Measurements from ENCODE around the gene SMIM43. TPM values are rescaled to one million over a fixed set of nuclear protein-coding genes. Genes with fewer than 3 reads are reported as not detected.

The SMIM43 gene
- total and polyA plus RNA-seq, 4 donors, result 0.07 to 18.2 (median 0.16) TPM

DNA sequence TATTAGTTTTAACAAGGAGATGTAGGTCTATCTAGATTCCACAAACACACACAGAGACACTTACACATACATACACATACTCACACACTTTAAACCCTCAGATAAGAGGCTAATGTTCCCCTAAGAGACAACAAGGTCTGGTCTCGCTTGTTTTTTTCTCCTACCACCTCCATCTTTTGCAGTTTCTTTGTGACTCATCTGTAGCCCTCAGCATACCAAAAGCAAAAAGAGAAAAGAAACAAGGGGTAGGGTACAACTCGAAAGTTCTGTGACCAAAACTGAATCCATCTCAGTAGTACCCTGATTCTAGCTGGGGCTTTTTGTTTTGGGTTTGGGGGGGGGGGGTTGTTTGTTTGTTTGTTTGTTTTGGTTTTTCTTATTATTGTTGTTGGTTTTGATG lies 23.9 kb upstream of the SMIM43 start:
- WGBS, 2 donors, result 87 to 96% methylated on average over 2 of the region's 2 CpGs
- H3K9ac ChIP-seq (ENCODE audit: insufficient read depth in 1 of 2, low read length in 2 of 2), result no peak overlapping the region
- H3K27me3 ChIP-seq (ENCODE audit: control insufficient read depth in 3 of 3, insufficient read depth in 3 of 3, low read length in 2 of 3), result no peaks in the 10 kb centered on the region
- no peak overlapping the region for H3K27ac ChIP-seq (ENCODE audit: low read depth in 1 of 2, low read length in 1 of 2)
- peaks cover 0 to 4% (median 0%) of the 10 kb centered on the region in 4 donors for H3K9me3 ChIP-seq (ENCODE audit: control insufficient read depth in 4 of 4, insufficient read depth in 3 of 4, low read length in 3 of 4)
- H3K4me3 ChIP-seq, result no peak overlapping the region
- ATAC-seq (ENCODE audit: insufficient read depth, low FRiP score), result no peak
- no peak for DNase-seq
- peaks cover 0 to 1% (median 0%) of the 10 kb centered on the region in 5 donors for H3K4me1 ChIP-seq (ENCODE audit: control insufficient read depth in 5 of 5, insufficient read depth in 5 of 5, low read length in 5 of 5)
- no peaks in the 10 kb centered on the region for H3K36me3 ChIP-seq (ENCODE audit: control insufficient read depth in 4 of 4, insufficient read depth in 4 of 4, low read length in 4 of 4)
- TF ChIP-seq, protein P1, sequence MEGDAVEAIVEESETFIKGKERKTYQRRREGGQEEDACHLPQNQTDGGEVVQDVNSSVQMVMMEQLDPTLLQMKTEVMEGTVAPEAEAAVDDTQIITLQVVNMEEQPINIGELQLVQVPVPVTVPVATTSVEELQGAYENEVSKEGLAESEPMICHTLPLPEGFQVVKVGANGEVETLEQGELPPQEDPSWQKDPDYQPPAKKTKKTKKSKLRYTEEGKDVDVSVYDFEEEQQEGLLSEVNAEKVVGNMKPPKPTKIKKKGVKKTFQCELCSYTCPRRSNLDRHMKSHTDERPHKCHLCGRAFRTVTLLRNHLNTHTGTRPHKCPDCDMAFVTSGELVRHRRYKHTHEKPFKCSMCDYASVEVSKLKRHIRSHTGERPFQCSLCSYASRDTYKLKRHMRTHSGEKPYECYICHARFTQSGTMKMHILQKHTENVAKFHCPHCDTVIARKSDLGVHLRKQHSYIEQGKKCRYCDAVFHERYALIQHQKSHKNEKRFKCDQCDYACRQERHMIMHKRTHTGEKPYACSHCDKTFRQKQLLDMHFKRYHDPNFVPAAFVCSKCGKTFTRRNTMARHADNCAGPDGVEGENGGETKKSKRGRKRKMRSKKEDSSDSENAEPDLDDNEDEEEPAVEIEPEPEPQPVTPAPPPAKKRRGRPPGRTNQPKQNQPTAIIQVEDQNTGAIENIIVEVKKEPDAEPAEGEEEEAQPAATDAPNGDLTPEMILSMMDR (IDR thresholded peaks at IDR 0.05; ENCODE audit: control extremely low read depth, extremely low read depth), result no peak

- peaks cover 0 to 4% (median 0%) of the 10 kb centered on the region in 4 donors for H3K9me3 ChIP-seq (ENCODE audit: control insufficient read depth in 4 of 4, insufficient read depth in 3 of 4, low read length in 3 of 4)
- H3K4me3 ChIP-seq, result no peak overlapping the region
- no peak overlapping the region for H3K9ac ChIP-seq (ENCODE audit: insufficient read depth in 1 of 2, low read length in 2 of 2)
- no peak for ATAC-seq (ENCODE audit: insufficient read depth, low FRiP score)
- 86 to 88% methylated on average over 2 of the region's 2 CpGs for WGBS, 2 donors
- no peak overlapping the region for H3K27ac ChIP-seq (ENCODE audit: low read depth in 1 of 2, low read length in 1 of 2)
- TF ChIP-seq, protein P1 (IDR thresholded peaks at IDR 0.05; ENCODE audit: control extremely low read depth, extremely low read depth), result no peak
- peaks cover 0 to 1% (median 0%) of the 10 kb centered on the region in 5 donors for H3K4me1 ChIP-seq (ENCODE audit: control insufficient read depth in 5 of 5, insufficient read depth in 5 of 5, low read length in 5 of 5)
- no peak for DNase-seq
- H3K27me3 ChIP-seq (ENCODE audit: control insufficient read depth in 3 of 3, insufficient read depth in 3 of 3, low read length in 2 of 3), result no peaks in the 10 kb centered on the region
- H3K36me3 ChIP-seq (ENCODE audit: control insufficient read depth in 4 of 4, insufficient read depth in 4 of 4, low read length in 4 of 4), result no peaks in the 10 kb centered on the region
Measured at GRCh38 chr4:121786221-121786620, 21.3 kb upstream of the SMIM43 start.

DNA sequence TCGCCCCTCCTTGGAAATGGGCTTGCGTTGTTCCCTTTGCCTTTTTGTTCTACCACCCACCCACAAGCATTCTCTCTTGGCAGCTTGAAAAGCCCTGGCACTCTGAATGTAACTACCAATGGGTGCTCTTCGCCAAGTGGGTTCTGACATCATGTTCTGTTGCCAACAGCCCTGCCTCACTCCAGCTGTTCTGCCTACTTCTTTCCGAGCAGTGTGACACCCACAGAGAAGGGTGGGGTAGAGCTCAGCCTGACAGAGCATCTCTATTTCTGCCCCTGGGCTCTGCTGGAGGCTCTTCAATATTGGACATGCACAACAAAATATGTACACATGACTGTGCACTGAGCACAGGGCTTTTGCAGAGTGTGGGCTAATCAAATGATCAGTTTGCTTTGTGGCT lies 20.5 kb upstream of the SMIM43 start:
- TF ChIP-seq, protein P1 (IDR thresholded peaks at IDR 0.05; ENCODE audit: control extremely low read depth, extremely low read depth), result no peak
- Histone ChIP-seq H3K27ac (ENCODE audit: low read depth in 1 of 2, low read length in 1 of 2) (peak overlapping the region; percentile 53 to 57), H3K9me3 (ENCODE audit: control insufficient read depth in 4 of 4, insufficient read depth in 3 of 4, low read length in 3 of 4) (peaks cover 0 to 4% (median 0%) of the 10 kb centered on the region in 4 donors), H3K4me3 (no peak overlapping the region), H3K27me3 (ENCODE audit: control insufficient read depth in 3 of 3, insufficient read depth in 3 of 3, low read length in 2 of 3) (no peaks in the 10 kb centered on the region), H3K36me3 (ENCODE audit: control insufficient read depth in 4 of 4, insufficient read depth in 4 of 4, low read length in 4 of 4) (no peaks in the 10 kb centered on the region), H3K9ac (ENCODE audit: insufficient read depth in 1 of 2, low read length in 2 of 2) (no peak overlapping the region), H3K4me1 (ENCODE audit: control insufficient read depth in 5 of 5, insufficient read depth in 5 of 5, low read length in 5 of 5) (peaks cover 0 to 1% (median 0%) of the 10 kb centered on the region in 5 donors)
- ATAC-seq (ENCODE audit: insufficient read depth, low FRiP score), result no peak
- 79 to 86% methylated on average over 4 of the region's 4 CpGs for WGBS, 2 donors
- no peak for DNase-seq

DNA sequence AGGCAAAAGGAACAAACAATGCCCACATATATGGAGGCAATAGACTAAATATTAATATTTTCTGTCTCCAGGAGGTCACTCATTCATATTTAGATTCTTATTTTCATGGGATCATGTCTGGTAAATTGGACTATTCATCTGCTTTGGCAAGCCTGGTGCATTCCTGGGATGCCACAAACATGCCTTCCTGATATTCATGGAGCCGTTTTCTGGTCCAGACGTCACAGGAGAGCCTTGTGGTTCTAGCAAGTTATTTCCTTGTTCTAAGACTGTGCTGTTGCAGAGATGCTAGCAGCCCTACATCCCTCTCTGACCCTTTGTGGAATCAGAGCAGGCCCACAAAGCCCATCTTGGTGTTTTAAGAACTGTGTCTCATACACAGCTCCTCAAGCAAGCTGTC lies 20.0 kb upstream of the SMIM43 start:
- peak overlapping the region in 1 of 2 donors; percentile 57 for H3K27ac ChIP-seq (ENCODE audit: low read depth in 1 of 2, low read length in 1 of 2)
- DNase-seq, result no peak
- peaks cover 0 to 4% (median 0%) of the 10 kb centered on the region in 4 donors for H3K9me3 ChIP-seq (ENCODE audit: control insufficient read depth in 4 of 4, insufficient read depth in 3 of 4, low read length in 3 of 4)
- TF ChIP-seq, protein P1 (IDR thresholded peaks at IDR 0.05; ENCODE audit: control extremely low read depth, extremely low read depth), result no peak
- 37 to 67% methylated on average over 2 of the region's 2 CpGs for WGBS, 2 donors
- H3K4me1 ChIP-seq (ENCODE audit: control insufficient read depth in 5 of 5, insufficient read depth in 5 of 5, low read length in 5 of 5), result peaks cover 0 to 1% (median 0%) of the 10 kb centered on the region in 5 donors
- peak; percentile 41 for ATAC-seq (ENCODE audit: insufficient read depth, low FRiP score)
- no peaks in the 10 kb centered on the region for H3K27me3 ChIP-seq (ENCODE audit: control insufficient read depth in 3 of 3, insufficient read depth in 3 of 3, low read length in 2 of 3)
- no peak overlapping the region for H3K9ac ChIP-seq (ENCODE audit: insufficient read depth in 1 of 2, low read length in 2 of 2)
- H3K36me3 ChIP-seq (ENCODE audit: control insufficient read depth in 4 of 4, insufficient read depth in 4 of 4, low read length in 4 of 4), result no peaks in the 10 kb centered on the region
- H3K4me3 ChIP-seq, result no peak overlapping the region

Measured in lung (tissue), 12 donors.